ENCODE measurements around the gene PLK2. TPM values are rescaled to one million over a fixed set of nuclear protein-coding genes. Genes with fewer than 3 reads are reported as not detected.

Gene PLK2
- total RNA-seq, 4 donors from 2014 or later: 109 to 229 (median 153) TPM

DNA sequence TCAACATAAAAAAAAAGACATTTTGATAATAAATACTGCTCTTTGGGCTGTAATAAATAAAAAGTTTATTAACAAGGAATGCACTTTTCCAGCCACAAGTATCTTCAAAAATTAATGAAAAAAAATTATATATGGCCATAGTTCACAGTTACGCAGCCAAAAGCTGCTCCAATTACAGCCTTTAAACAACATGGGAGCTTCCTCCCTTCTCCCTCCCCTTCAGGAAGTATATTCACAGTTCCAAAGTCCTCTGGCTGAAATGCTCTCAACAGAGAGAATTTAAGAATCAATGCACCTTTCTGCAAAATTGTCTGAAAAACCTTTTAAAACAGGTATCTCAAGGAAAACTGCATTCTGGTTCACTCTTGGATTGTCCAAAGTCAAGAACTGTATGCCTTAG is 5.9 kb downstream of the PLK2 start:
- no peak for DNase-seq (ENCODE audit: low spot score in 2 of 2)
- no peak for TF ChIP-seq POLR2A (IDR thresholded peaks at IDR 0.05)
- TF ChIP-seq, protein P1, sequence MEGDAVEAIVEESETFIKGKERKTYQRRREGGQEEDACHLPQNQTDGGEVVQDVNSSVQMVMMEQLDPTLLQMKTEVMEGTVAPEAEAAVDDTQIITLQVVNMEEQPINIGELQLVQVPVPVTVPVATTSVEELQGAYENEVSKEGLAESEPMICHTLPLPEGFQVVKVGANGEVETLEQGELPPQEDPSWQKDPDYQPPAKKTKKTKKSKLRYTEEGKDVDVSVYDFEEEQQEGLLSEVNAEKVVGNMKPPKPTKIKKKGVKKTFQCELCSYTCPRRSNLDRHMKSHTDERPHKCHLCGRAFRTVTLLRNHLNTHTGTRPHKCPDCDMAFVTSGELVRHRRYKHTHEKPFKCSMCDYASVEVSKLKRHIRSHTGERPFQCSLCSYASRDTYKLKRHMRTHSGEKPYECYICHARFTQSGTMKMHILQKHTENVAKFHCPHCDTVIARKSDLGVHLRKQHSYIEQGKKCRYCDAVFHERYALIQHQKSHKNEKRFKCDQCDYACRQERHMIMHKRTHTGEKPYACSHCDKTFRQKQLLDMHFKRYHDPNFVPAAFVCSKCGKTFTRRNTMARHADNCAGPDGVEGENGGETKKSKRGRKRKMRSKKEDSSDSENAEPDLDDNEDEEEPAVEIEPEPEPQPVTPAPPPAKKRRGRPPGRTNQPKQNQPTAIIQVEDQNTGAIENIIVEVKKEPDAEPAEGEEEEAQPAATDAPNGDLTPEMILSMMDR (IDR thresholded peaks at IDR 0.05): no peak
- WGBS, 2 donors: 83 to 94% methylated on average over 1 of the region's 1 CpG
- intact Hi-C loops (cut with DNase I; ENCODE audit: low total_unique reads): no loop called here
- H3K4me3 ChIP-seq (ENCODE audit: low read depth, poor library complexity, severe bottlenecking): no peak overlapping the region

- DNase-seq (ENCODE audit: low spot score in 2 of 2): no peak
- intact Hi-C loops (cut with DNase I; ENCODE audit: low total_unique reads): no loop called here
- H3K4me3 ChIP-seq (ENCODE audit: low read depth, poor library complexity, severe bottlenecking): no peak overlapping the region
- TF ChIP-seq, protein P1 (IDR thresholded peaks at IDR 0.05): no peak
- no peak for TF ChIP-seq POLR2A (IDR thresholded peaks at IDR 0.05)
Observed at GRCh38 chr5:58453306-58453705, 6.6 kb downstream of the PLK2 start.

DNA sequence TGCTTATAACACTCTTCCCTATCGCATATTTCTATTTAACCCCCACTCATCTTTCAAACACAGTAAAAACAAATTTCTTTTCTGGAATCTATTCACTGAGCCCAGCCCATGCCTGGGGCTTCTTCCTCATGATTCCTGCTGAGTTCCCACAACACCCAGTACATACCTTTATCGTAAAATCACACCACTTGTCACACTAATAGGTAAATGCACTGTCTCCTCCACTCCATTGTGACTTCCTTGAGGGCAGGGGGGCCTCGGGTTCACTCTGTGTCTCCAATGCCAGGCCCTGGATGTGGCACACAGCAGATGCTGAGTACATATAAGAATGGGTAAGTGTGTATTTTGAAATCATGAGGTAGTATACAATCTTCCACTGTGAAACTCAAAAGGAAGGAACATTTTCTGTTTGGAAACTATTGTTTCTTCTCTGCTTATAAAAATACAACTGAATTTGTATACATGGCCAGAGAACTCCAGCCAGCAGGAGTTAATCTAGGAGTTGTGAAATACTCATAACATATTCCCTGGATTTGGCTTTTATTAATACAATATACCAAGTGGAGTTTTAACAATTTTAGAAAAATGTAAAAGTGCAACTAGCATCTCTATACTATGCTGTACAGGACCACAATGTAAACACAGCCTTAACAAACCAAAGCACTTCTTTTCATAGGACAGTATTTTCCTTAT is 7.2 kb downstream of the PLK2 start:
- H3K4me3 ChIP-seq (ENCODE audit: low read depth, poor library complexity, severe bottlenecking): no peak overlapping the region
- WGBS, 2 donors: 44 to 50% methylated on average over 3 of the region's 3 CpGs
- intact Hi-C loops (cut with DNase I; ENCODE audit: low total_unique reads): no loop called here
- DNase-seq (ENCODE audit: low spot score in 2 of 2): peak; percentile 20 to 71
- TF ChIP-seq POLR2A (IDR thresholded peaks at IDR 0.05): no peak
- TF ChIP-seq, protein P1 (IDR thresholded peaks at IDR 0.05): no peak

DNA sequence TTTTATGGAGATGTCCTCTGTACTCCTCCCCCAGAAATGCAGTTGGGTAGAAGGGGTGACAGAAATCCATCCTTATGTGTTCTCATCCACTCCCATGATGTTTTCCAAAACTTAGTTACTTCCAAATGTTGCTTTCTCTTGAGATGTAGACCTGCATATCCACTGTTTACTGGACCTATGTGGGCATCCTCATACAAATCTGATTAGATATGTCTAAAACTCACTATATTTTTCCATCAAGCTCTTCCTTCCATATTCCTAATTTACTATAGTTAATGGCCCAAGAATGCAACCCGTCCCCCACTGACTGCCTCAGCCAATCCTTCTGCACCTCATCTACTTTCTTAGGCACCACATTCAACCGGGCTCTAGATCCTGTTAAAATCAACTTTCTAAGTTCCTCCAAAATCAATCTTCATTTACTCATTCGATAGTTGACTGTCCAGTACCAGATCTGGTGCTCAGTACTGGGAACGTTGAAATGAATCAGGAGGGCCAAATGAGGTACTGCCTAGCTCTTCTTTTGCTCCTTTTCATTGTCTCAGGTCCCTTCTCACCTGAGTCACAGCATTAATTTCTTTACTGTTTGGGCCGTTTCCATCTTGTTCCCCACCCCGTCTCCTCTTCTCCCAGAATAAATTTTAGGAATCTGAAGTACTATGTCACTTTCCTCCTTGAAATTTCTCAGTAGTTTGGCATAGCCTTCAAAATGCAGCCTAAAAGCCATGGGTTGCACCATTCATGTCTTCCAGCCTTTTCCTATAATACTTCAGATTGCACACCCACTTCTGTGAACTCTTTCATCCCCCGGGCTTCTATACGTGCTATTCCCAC is 7.9 kb downstream of the PLK2 start:
- no peak for TF ChIP-seq POLR2A (IDR thresholded peaks at IDR 0.05)
- TF ChIP-seq, protein P1 (IDR thresholded peaks at IDR 0.05): no peak
- intact Hi-C loops (cut with DNase I; ENCODE audit: low total_unique reads): no loop called here
- no peak overlapping the region for H3K4me3 ChIP-seq (ENCODE audit: low read depth, poor library complexity, severe bottlenecking)
- 69 to 75% methylated on average over 8 of the region's 8 CpGs for WGBS, 2 donors
- DNase-seq (ENCODE audit: low spot score in 2 of 2): no peak

DNA sequence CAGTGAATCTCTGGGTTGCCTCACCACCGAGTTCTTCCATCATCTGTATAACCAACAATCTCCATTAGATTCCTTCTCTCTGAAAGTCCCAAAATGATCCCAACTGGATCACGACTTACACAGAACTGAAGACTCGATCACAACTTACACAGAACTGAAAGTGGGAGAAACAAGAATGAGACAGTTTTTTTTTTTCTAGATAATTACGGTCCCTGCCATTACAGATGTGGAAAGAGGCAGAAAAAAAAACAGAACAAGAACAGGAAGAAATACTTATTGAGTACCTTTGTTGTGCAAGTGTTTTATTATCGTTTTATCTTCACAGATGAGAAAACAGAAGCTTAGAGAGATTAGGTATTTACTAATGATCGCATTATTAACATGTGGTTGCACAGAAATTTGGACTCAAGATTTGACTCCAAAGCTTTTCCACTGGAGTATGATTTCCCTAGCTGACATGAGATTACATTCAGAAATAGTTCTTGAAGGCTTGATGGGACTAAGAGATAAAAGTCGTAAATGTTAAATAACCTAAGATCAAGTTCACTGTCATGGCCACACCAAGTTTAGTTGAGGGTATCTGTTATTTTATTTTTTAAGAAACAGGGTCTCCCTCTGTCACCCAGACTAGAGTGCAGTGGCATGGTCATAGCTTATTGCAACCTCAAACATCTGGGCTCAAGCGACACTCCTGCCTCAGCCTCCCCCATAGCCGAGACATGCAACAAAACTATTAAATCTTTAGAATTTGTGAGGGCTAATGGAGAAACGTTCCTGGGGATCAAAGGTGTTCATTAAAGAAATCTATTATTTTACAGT is 8.9 kb downstream of the PLK2 start:
- intact Hi-C loops (cut with DNase I; ENCODE audit: low total_unique reads): no loop called here
- 70 to 77% methylated on average over 10 of the region's 10 CpGs for WGBS, 2 donors

More for the DNA sequence above, 8.9 kb downstream of the PLK2 start:
- H3K4me3 ChIP-seq (ENCODE audit: low read depth, poor library complexity, severe bottlenecking): no peak overlapping the region
- no peak for DNase-seq (ENCODE audit: low spot score in 2 of 2)
- TF ChIP-seq, protein P1 (IDR thresholded peaks at IDR 0.05): no peak
- TF ChIP-seq POLR2A (IDR thresholded peaks at IDR 0.05): no peak
